ENCODE data around the gene MUC5AC. TPM values are rescaled to one million over a fixed set of nuclear protein-coding genes. Genes with fewer than 3 reads are reported as not detected.
A peak's percentile ranks its signal among the peaks of the same experiment; 100 is the strongest.

The MUC5AC gene
- total and polyA plus RNA-seq, 4 donors, result not detected

DNA sequence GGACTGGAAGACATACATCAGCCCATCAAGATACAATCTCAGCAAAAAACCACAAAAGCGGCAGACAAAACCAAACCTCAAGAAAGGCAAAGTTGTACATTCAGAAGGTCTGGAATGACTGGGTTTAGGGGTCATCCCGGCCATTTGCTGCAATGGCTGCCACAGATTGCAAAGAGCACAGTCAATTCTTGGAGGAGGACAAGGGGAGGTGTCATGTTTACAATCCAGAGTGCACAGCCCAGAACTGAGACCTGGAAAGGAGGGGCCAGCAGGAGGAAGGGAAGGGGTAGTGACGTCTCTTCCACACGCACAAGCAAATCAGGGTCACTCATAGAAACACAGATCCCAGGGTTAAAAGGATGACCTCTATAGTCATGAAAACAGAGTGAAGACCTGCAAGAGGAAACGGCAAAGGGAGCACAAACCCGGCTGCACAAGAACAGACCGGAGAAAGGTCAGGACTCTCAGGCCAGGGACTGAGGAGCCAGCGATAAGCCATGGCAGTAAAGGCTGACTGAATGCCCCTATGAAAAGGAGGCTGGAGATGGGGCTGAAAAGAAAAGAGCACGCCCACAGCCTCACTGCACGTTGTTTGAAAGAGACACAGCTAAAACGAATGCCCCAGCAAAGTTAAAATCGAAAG, 18.2 kb upstream of the MUC5AC start:
- H3K4me1 ChIP-seq (ENCODE audit: control insufficient read depth in 4 of 4, insufficient read depth in 4 of 4, low read length in 3 of 4), result no peaks in the 10 kb centered on the region
- H3K9me3 ChIP-seq (ENCODE audit: control insufficient read depth in 4 of 4, low read length in 3 of 4), result peaks cover 0 to 9% (median 3%) of the 10 kb centered on the region in 4 donors
- WGBS, result 39% methylated on average over 12 of the region's 12 CpGs
- peak in 1 of 2 donors; percentile 34 for TF ChIP-seq GABPA (IDR thresholded peaks at IDR 0.05 in 1 of 2, conservative IDR thresholded peaks at IDR 0.05 in 1 of 2)
- peak; percentile 96 for TF ChIP-seq NR2F2 (IDR thresholded peaks at IDR 0.05)
- peak; percentile 17 for TF ChIP-seq SP1 (IDR thresholded peaks at IDR 0.05)
- TF ChIP-seq RAD21 (IDR thresholded peaks at IDR 0.05), result no peak
- no peak overlapping the region for H3K27ac ChIP-seq (ENCODE audit: low read depth in 1 of 2, low read length in 2 of 2)
- no peak overlapping the region for H3K4me3 ChIP-seq (ENCODE audit: low read depth in 1 of 3, low read length in 3 of 3)
- no peak for DNase-seq (ENCODE audit: low spot score)
- no peaks in the 10 kb centered on the region for H3K27me3 ChIP-seq (ENCODE audit: control insufficient read depth in 4 of 4, insufficient read depth in 4 of 4, low read length in 3 of 4)
- H3K36me3 ChIP-seq (ENCODE audit: control insufficient read depth in 4 of 4, insufficient read depth in 3 of 4, low read depth in 1 of 4, low read length in 3 of 4), result no peaks in the 10 kb centered on the region
- H3K9ac ChIP-seq (ENCODE audit: low read depth in 1 of 2, low read length in 2 of 2), result no peak overlapping the region

DNA sequence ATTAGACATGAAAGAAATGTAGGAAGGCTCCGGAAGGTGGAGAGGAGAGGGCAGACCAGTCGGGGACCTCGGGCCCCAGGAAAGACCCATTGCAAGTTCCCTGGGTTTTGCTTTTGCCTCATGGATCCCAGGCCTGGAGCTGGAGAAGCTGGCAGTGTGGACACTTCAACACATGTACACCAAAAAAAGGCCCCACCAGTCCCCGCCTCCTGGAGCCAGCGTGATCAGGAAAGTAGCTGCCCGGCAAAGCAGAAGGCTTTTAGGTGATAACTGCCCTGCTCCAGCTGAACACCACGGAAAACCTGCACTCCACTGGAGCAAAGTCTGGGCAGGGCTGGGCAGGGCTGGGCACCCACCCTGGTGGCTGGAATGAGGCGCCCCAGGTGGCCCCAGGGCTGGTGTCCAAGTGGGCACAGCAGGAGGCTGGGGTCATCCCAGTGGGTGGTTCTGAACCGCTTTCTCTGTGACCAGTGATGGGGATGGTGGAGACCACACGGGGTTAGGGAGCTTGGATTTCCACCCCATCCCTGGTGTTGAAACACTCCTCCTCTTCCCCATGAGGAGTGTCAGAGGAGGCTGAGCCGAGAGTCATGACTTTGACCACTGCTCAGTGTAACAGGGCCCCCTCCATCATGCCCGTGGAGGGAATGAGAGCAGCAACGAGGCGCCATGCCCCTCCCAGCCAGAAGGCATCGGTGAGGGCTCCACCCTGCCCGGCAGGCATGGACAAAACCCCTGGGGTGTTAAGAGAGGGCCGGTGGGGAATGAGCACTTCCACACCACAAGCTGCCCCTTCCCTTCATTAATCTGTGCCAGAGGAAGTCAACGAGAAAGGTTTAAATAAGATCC, 16.9 kb upstream of the MUC5AC start:
- 80% methylated on average over 18 of the region's 18 CpGs for WGBS
- TF ChIP-seq RXRA (IDR thresholded peaks at IDR 0.05) (no peak), NR2F2 (IDR thresholded peaks at IDR 0.05) (no peak), EGR1 (IDR thresholded peaks at IDR 0.05; ENCODE audit: low read depth in 2 of 2) (no peak), YY1 (IDR thresholded peaks at IDR 0.05) (no peak), HNF4G (IDR thresholded peaks at IDR 0.05) (no peak), GABPA (IDR thresholded peaks at IDR 0.05 in 1 of 2, conservative IDR thresholded peaks at IDR 0.05 in 1 of 2) (no peak)
- TF ChIP-seq, protein P1, sequence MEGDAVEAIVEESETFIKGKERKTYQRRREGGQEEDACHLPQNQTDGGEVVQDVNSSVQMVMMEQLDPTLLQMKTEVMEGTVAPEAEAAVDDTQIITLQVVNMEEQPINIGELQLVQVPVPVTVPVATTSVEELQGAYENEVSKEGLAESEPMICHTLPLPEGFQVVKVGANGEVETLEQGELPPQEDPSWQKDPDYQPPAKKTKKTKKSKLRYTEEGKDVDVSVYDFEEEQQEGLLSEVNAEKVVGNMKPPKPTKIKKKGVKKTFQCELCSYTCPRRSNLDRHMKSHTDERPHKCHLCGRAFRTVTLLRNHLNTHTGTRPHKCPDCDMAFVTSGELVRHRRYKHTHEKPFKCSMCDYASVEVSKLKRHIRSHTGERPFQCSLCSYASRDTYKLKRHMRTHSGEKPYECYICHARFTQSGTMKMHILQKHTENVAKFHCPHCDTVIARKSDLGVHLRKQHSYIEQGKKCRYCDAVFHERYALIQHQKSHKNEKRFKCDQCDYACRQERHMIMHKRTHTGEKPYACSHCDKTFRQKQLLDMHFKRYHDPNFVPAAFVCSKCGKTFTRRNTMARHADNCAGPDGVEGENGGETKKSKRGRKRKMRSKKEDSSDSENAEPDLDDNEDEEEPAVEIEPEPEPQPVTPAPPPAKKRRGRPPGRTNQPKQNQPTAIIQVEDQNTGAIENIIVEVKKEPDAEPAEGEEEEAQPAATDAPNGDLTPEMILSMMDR (IDR thresholded peaks at IDR 0.05; ENCODE audit: low read depth, low read length, missing input control), result no peak
- no peaks in the 10 kb centered on the region for H3K4me1 ChIP-seq (ENCODE audit: control insufficient read depth in 4 of 4, insufficient read depth in 4 of 4, low read length in 3 of 4)
- DNase-seq (ENCODE audit: low spot score), result no peak
- H3K27ac ChIP-seq (ENCODE audit: low read depth in 1 of 2, low read length in 2 of 2), result no peak overlapping the region
- no peaks in the 10 kb centered on the region for H3K36me3 ChIP-seq (ENCODE audit: control insufficient read depth in 4 of 4, insufficient read depth in 3 of 4, low read depth in 1 of 4, low read length in 3 of 4)
- H3K4me3 ChIP-seq (ENCODE audit: low read depth in 1 of 3, low read length in 3 of 3), result no peak overlapping the region
- H3K9me3 ChIP-seq (ENCODE audit: control insufficient read depth in 4 of 4, low read length in 3 of 4), result peaks cover 0 to 5% (median 1%) of the 10 kb centered on the region in 4 donors
- H3K27me3 ChIP-seq (ENCODE audit: control insufficient read depth in 4 of 4, insufficient read depth in 4 of 4, low read length in 3 of 4), result no peaks in the 10 kb centered on the region
- H3K9ac ChIP-seq (ENCODE audit: low read depth in 1 of 2, low read length in 2 of 2), result no peak overlapping the region

DNA sequence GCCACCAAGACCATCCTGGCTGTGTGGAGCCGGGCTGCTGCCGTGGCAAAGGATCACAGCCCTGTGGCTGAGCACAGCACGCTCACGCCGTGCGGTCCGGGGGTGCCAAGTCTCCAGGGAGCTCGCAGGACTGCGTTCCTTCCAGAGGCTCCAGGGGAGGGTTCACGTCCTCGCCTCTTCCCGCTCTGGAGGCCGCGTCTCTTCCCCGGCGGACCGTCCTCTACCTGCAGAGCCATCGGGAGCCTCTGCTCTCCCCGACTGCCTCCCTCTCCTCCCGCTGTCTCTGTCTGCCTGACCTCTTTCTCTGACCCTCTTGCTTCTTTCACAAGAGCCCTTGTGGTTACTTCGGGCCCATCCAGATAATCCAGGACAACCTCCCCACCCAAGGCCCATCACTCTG, 11.4 kb upstream of the MUC5AC start:
- no peaks in the 10 kb centered on the region for H3K27me3 ChIP-seq (ENCODE audit: control insufficient read depth in 4 of 4, insufficient read depth in 4 of 4, low read length in 3 of 4)
- H3K36me3 ChIP-seq (ENCODE audit: control insufficient read depth in 4 of 4, insufficient read depth in 3 of 4, low read depth in 1 of 4, low read length in 3 of 4), result no peaks in the 10 kb centered on the region
- H3K4me1 ChIP-seq (ENCODE audit: control insufficient read depth in 4 of 4, insufficient read depth in 4 of 4, low read length in 3 of 4), result no peaks in the 10 kb centered on the region
- H3K9me3 ChIP-seq (ENCODE audit: control insufficient read depth in 4 of 4, low read length in 3 of 4), result peaks cover 0 to 5% (median 1%) of the 10 kb centered on the region in 4 donors
- 91% methylated on average over 21 of the region's 21 CpGs for WGBS
- H3K27ac ChIP-seq (ENCODE audit: low read depth in 1 of 2, low read length in 2 of 2), result no peak overlapping the region
- DNase-seq (ENCODE audit: low spot score), result no peak
- no peak overlapping the region for H3K4me3 ChIP-seq (ENCODE audit: low read depth in 1 of 3, low read length in 3 of 3)
- H3K9ac ChIP-seq (ENCODE audit: low read depth in 1 of 2, low read length in 2 of 2), result no peak overlapping the region
- TF ChIP-seq, protein P2, sequence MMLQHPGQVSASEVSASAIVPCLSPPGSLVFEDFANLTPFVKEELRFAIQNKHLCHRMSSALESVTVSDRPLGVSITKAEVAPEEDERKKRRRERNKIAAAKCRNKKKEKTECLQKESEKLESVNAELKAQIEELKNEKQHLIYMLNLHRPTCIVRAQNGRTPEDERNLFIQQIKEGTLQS (IDR thresholded peaks at IDR 0.05), result no peak
- TF ChIP-seq, protein P1 (IDR thresholded peaks at IDR 0.05; ENCODE audit: low read depth, low read length, missing input control), result no peak
- no peak for TF ChIP-seq TAF1 (conservative IDR thresholded peaks at IDR 0.05)
- TF ChIP-seq HNF4G (IDR thresholded peaks at IDR 0.05), result no peak
- no peak for TF ChIP-seq NR2F2 (IDR thresholded peaks at IDR 0.05)
- TF ChIP-seq FOXA2 (IDR thresholded peaks at IDR 0.05), result no peak
- no peak for TF ChIP-seq RAD21 (IDR thresholded peaks at IDR 0.05)
- TF ChIP-seq, protein P3, sequence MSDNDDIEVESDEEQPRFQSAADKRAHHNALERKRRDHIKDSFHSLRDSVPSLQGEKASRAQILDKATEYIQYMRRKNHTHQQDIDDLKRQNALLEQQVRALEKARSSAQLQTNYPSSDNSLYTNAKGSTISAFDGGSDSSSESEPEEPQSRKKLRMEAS (IDR thresholded peaks at IDR 0.05), result no peak
- no peak for TF ChIP-seq RXRA (IDR thresholded peaks at IDR 0.05)
- TF ChIP-seq, protein P4, sequence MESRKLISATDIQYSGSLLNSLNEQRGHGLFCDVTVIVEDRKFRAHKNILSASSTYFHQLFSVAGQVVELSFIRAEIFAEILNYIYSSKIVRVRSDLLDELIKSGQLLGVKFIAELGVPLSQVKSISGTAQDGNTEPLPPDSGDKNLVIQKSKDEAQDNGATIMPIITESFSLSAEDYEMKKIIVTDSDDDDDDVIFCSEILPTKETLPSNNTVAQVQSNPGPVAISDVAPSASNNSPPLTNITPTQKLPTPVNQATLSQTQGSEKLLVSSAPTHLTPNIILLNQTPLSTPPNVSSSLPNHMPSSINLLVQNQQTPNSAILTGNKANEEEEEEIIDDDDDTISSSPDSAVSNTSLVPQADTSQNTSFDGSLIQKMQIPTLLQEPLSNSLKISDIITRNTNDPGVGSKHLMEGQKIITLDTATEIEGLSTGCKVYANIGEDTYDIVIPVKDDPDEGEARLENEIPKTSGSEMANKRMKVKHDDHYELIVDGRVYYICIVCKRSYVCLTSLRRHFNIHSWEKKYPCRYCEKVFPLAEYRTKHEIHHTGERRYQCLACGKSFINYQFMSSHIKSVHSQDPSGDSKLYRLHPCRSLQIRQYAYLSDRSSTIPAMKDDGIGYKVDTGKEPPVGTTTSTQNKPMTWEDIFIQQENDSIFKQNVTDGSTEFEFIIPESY (IDR thresholded peaks at IDR 0.05), result no peak
- no peak for TF ChIP-seq HNF4A (conservative IDR thresholded peaks at IDR 0.05)
- TF ChIP-seq JUND (IDR thresholded peaks at IDR 0.05), result no peak
- no peak for TF ChIP-seq FOXA1 (IDR thresholded peaks at IDR 0.05)
- TF ChIP-seq SP1 (IDR thresholded peaks at IDR 0.05), result no peak
